GM12865 (cell line): ENCODE measurements around the gene TESK2.

ENCODE experiments used
- DNase-seq: peaks from one replicate; pipeline ENCODE4 v3.0.0; 2010; ENCODE audit warnings: low read depth
- H3K4me3 ChIP-seq: 2 replicates; pipeline ENCODE4 v1.5.1; 2011; ENCODE audit warnings: mild to moderate bottlenecking, low read depth, low read length, control low read depth
- TF ChIP-seq, protein P1 (sequence below): IDR thresholded peaks from 2 replicates; pipeline ENCODE4 v1.5.1; 2011; ENCODE audit warnings: low read length, control low read depth, low read depth, inconsistent platforms; ENCODE audit not compliant: insufficient read depth; ENCODE audit errors: missing control alignments

TESK2 gene

DNA sequence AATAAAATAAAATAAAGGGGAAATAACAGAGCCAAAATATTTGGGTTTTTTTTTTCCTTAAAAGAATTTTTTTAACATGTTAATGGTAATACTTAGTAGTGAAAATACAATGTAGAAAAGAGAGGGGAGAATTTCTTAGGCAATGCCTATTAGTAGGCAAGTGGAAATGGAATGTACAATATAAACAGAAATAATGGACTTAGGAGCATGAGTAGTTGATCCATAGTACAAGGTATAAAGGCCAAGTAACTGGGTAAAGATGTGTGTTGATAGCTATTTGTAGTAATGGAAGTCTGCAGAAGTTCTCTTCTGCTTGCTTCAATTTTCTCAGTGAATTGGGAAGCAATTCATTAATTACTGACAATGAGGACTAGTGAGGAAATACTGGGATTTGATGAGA lies 34.4 kb downstream of the TESK2 start:
- no peak overlapping the region for H3K4me3 ChIP-seq
- no peak for DNase-seq
- TF ChIP-seq, protein P1, sequence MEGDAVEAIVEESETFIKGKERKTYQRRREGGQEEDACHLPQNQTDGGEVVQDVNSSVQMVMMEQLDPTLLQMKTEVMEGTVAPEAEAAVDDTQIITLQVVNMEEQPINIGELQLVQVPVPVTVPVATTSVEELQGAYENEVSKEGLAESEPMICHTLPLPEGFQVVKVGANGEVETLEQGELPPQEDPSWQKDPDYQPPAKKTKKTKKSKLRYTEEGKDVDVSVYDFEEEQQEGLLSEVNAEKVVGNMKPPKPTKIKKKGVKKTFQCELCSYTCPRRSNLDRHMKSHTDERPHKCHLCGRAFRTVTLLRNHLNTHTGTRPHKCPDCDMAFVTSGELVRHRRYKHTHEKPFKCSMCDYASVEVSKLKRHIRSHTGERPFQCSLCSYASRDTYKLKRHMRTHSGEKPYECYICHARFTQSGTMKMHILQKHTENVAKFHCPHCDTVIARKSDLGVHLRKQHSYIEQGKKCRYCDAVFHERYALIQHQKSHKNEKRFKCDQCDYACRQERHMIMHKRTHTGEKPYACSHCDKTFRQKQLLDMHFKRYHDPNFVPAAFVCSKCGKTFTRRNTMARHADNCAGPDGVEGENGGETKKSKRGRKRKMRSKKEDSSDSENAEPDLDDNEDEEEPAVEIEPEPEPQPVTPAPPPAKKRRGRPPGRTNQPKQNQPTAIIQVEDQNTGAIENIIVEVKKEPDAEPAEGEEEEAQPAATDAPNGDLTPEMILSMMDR: no peak

DNA sequence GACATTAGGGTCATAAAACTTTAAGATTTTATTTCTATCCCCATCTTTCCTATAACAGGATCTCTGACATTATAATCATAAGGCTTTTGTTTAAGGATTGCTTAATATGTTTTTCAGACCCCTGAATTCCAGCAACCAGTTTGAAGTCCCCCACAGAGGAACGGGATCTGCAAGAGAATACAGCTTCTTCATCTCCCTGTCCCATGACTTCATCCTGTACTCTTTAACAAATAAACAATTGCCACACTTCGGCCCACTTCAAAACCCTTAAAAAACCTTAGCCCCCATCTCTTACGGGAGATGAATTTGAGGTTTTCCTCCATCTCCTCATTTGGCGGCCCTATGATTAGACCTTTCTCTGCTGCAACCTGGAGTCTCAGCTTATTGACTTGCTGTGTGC lies 35.8 kb downstream of the TESK2 start:
- no peak for DNase-seq

DNA sequence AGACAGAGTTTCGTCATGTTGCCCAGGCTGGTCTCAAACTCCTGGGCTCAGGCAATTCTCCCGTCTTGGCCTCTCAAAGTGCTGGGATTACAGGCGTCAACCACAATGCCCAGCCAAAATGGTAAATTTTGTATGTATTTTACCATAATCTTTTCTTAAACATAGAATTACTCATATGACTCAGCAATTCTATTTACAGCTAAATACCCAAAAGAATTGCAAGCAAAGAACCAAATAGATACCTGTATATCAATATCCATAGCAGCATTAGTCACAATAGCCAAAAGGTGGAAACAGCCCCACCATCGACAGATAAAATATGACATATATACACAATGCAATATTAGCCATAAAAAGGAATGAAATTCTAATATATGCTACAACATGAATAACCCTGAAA lies 36.5 kb downstream of the TESK2 start:
- DNase-seq: no peak
- TF ChIP-seq, protein P1: no peak

More for the DNA sequence above, 35.8 kb downstream of the TESK2 start:
- TF ChIP-seq, protein P1: no peak
- no peak overlapping the region for H3K4me3 ChIP-seq

DNA sequence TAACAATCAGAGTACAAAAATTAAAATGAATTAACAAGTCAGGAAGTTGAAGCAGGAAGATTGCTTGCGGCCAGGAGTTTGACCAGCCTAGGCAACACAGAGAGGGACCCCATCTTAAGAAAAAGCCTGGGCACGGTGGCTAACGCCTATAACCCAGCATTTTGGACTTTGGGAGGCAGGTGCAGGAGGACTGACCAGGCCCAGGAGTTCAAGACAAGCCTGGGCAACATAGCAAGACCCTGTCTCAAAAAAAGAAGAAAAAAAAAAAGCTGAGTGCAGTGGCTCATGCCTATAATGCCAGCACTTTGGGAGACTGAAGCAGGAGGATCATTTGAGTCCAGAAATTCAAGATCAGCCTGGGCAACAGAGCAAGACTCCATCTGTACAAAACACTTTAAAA lies 38.5 kb downstream of the TESK2 start:
- H3K4me3 ChIP-seq: no peak overlapping the region
- TF ChIP-seq, protein P1: no peak
- no peak for DNase-seq

More for the DNA sequence above, 36.5 kb downstream of the TESK2 start:
- H3K4me3 ChIP-seq: no peak overlapping the region

DNA sequence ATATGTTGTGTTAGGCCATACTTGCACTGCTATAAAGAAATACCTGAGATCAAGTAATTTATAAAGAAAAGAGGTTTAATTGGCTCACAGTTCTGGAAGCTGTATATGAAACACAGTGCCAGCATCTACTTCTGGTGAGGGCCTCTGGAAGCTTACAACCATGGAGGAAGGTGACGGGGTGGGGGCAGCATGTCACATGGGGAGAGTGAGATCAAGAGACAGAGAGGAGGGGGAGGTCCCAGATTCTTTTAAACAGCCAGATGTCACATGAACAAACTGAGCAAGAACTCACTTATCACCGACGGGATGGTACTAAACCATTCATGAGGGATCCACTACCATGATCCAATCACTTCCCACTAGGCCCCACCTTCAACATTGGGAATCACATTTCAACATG lies 42.6 kb downstream of the TESK2 start:
- TF ChIP-seq, protein P1: no peak
- no peak for DNase-seq
- no peak overlapping the region for H3K4me3 ChIP-seq

DNA sequence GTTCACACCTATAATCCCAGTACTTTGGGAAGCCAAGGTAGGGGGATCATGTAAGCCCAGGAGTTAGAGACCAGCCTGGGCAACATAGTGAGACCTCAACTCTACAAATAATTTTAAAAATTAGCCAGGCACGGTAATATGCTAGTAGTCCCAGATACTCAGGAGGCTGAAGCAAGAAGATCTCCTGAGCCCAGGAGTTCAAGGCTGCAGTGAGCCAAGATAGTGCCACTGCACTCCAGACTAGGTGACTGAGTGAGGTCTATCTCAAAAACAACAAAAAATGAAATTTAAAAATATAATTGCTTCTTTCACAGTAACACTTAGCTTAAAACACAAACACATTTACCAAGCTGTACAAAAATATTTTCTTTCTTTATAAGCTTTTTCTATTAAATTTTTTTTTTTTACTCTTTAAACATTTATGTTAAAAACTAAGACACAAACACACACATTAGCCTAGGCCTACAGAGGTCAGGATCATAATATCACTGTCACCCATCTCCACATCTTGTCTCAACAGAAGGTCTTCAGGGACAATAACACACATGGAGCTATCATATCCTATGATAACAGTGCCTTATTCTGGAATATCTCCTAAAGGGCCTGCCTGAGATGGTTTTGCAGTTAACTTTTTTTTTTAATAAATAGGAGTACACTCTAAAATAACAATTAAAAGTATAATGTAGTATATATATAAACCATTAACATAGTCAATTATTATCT lies 43.9 kb downstream of the TESK2 start:
- no peak overlapping the region for H3K4me3 ChIP-seq
- TF ChIP-seq, protein P1: no peak
- no peak for DNase-seq

DNA sequence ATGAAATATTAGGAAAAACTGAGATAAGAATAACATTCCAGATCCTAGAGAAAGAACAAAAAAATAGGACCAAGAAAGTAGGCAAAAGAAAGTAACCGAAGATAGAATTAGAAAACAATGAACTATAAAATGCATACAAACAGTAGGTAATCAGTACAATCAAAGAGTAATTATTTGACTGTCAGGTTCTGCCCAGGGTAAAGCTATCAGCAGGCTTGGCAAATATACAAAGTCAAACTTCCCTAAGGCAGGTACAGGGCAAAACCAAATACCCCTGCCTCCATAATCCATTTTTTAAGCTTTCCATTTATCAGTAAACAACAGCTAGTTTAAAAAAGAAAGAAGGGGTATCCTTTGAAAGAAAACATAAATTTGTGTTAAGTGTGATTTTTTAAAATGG lies 44.4 kb downstream of the TESK2 start:
- TF ChIP-seq, protein P1: no peak
- no peak for DNase-seq
- no peak overlapping the region for H3K4me3 ChIP-seq
